Kidney (tissue), 14 donors: ENCODE data around the gene SPDYE16. TPM values are rescaled to one million over a fixed set of nuclear protein-coding genes. Genes with fewer than 3 reads are reported as not detected.
"Not testable (repeated sequence)": the region's sequence is repeated elsewhere in the genome, so short reads cannot be mapped to it uniquely, and the experiment has no call there.

Source experiments
- DNase-seq, 5 donors: peaks; one replicate each; pipeline ENCODE4 v3.0.0-alpha.2; 2013 to 2020
- FAIRE-seq: peaks from 2 replicates; lab custom pipeline; 2012; peaks lifted over from hg19 to GRCh38; lab: Jason Lieb, UNC
- H3K27ac ChIP-seq, 2 donors: one replicate each; pipeline ENCODE4 v1.7.0; 2013; ENCODE audit warnings: low read depth in 2 of 2, low read length in 2 of 2, inconsistent platforms in 1 of 2
- H3K27me3 ChIP-seq: one replicate; pipeline ENCODE4 v1.7.1; 2013; ENCODE audit warnings: low read length, inconsistent platforms; ENCODE audit not compliant: control insufficient read depth, insufficient read depth
- H3K36me3 ChIP-seq, 3 donors: one replicate each; pipeline versions ENCODE4 v1.7.0 to v1.7.1; 2013; ENCODE audit warnings: low read length in 3 of 3, control low read depth in 1 of 3, inconsistent platforms in 1 of 3; ENCODE audit not compliant: insufficient read depth in 3 of 3, control insufficient read depth in 2 of 3
- H3K4me1 ChIP-seq, 3 donors: one replicate each; pipeline versions ENCODE4 v1.7.0 to v1.7.1; 2013; ENCODE audit warnings: low read length in 3 of 3, inconsistent platforms in 1 of 3, low read depth in 1 of 3; ENCODE audit not compliant: control insufficient read depth in 2 of 3, insufficient read depth in 2 of 3
- H3K4me3 ChIP-seq, 3 donors: one replicate each; pipeline versions ENCODE4 v1.7.0 to v1.8.1; 2013; ENCODE audit warnings: low read length in 3 of 3, control low read depth in 1 of 3, inconsistent platforms in 1 of 3
- H3K9ac ChIP-seq, 3 donors: one replicate each; pipeline versions ENCODE4 v1.7.0 to v1.7.1; 2013; ENCODE audit warnings: low read length in 3 of 3, control low read depth in 1 of 3, inconsistent platforms in 1 of 3
- H3K9me3 ChIP-seq, 3 donors: one replicate each; pipeline versions ENCODE4 v1.7.0 to v1.7.1; 2013; ENCODE audit warnings: low read length in 3 of 3, control low read depth in 1 of 3, inconsistent platforms in 1 of 3; ENCODE audit not compliant: control insufficient read depth in 2 of 3, insufficient read depth in 1 of 3
- CTCF ChIP-seq: IDR thresholded peaks from 3 replicates; pipeline ENCODE4 v1.5.1; 2012; ENCODE audit warnings: mild to moderate bottlenecking, moderate library complexity, borderline replicate concordance; ENCODE audit not compliant: insufficient read depth; ENCODE audit errors: extremely low read depth
- intact Hi-C: fragments of 100-400 bp; cut with DNase I; formaldehyde crosslinking; loops from one replicate; pipeline ENCODE4 v1.11.1; 2022
- polyA plus RNA-seq: library from polyadenylated mRNA; stranded (reverse); fragments of 350-450 nt; fragmentation: Illumina TruSeq; extraction: RNeasy Lipid Tissue Mini Kit (QIAGEN cat#74804); gene quantifications from one replicate; pipeline ENCODE4 v1.2.3, GENCODE V29; 2014; ENCODE audit warnings: low read depth, low replicate concordance; ENCODE audit not compliant: insufficient read depth
- total RNA-seq: library from RNA; stranded (reverse); fragmentation: NEBNext Ultra II Directional; extraction: Animal tissue kit (Norgen Biotek cat#: 25700); gene quantifications from one replicate; pipeline ENCODE4 v1.2.1, GENCODE V29; 2021
- donor health status: control.
- donor health status: control.
- donor health status: control.
- donor health status: control.
- donor health status: control.
- donor health status: DM: yes; HTN: yes; CAD: no.
- donor health status: Normal renal cell carcinoma (clear cell type).

SPDYE16 gene
- total and polyA plus RNA-seq, 2 donors from 2014 or later, result 0.31 TPM; not detected in 1

- H3K36me3 ChIP-seq, H3K4me3 ChIP-seq, FAIRE-seq, H3K4me1 ChIP-seq, intact Hi-C loops, H3K27ac ChIP-seq, H3K9me3 ChIP-seq, DNase-seq, H3K9ac ChIP-seq, H3K27me3 ChIP-seq: not testable (repeated sequence)
Measured at GRCh38 chr7:76526183-76526582, 16.9 kb downstream of the SPDYE16 start.

- H3K9me3 ChIP-seq, H3K9ac ChIP-seq, intact Hi-C loops, H3K4me1 ChIP-seq, H3K27ac ChIP-seq, H3K27me3 ChIP-seq, H3K4me3 ChIP-seq, FAIRE-seq, H3K36me3 ChIP-seq: not testable (repeated sequence)
- peak in 1 of 5 donors; percentile 21 for DNase-seq
Measured at GRCh38 chr7:76516932-76517331, 26.2 kb downstream of the SPDYE16 start.

GRCh38 chr7:76515999-76516443 lies 27.1 kb downstream of the SPDYE16 start:
- Histone ChIP-seq H3K4me1 (no peaks in the 10 kb centered on the region), H3K27ac (no peak overlapping the region), H3K9me3 (no peaks in the 10 kb centered on the region), H3K4me3 (no peak overlapping the region), H3K36me3 (no peaks in the 10 kb centered on the region), H3K27me3 (no peaks in the 10 kb centered on the region), H3K9ac (no peak overlapping the region)
- intact Hi-C loops, result no loop called here
- peak in 3 of 5 donors; percentile 12 to 82 (median 42) for DNase-seq
- TF ChIP-seq CTCF, result no peak
- FAIRE-seq, result no peak

- intact Hi-C loops, result no loop called here
- Histone ChIP-seq H3K27me3 (no peaks in the 10 kb centered on the region), H3K4me1 (no peaks in the 10 kb centered on the region), H3K9ac (no peak overlapping the region), H3K4me3 (no peak overlapping the region), H3K9me3 (no peaks in the 10 kb centered on the region), H3K27ac (no peak overlapping the region), H3K36me3 (no peaks in the 10 kb centered on the region)
- TF ChIP-seq CTCF, result no peak
- DNase-seq (peak in 3 of 5 donors; percentile 12 to 70 (median 54)), FAIRE-seq (no peak)
Measured at GRCh38 chr7:76514926-76515771, 27.9 kb downstream of the SPDYE16 start.
